HEK293 (cell line): ENCODE data around the gene TRIM5.
A peak's percentile ranks its signal among the peaks of the same experiment; 100 is the strongest.

Experiments used
- CTCF ChIA-PET: fragments of 350-600 bp; formaldehyde crosslinking; extraction: SDS; loops from one replicate; lab custom pipeline; 2021; ENCODE audit warnings: antibody characterized with exemption; lab: Yijun Ruan, JAX
- POLR2A ChIA-PET: fragments of 300-600 bp; formaldehyde crosslinking; extraction: SDS; loops from one replicate; lab custom pipeline; 2020; ENCODE audit warnings: antibody characterized with exemption, inconsistent platforms; lab: Yijun Ruan, JAX
- H3K27ac ChIP-seq: fragments of 200-500 bp; sonication (Bioruptor generic); 2 replicates; pipeline ENCODE4 v1.5.1; 2014; ENCODE audit warnings: low read depth, low read length, control low read depth, inconsistent platforms; ENCODE audit errors: extremely low read depth
- H3K36me3 ChIP-seq, 2 experiments: fragments of 200-500 bp in 1 of 2; sonication (Bioruptor generic) in 1 of 2; 1 replicate in 1 of 2; 2 replicates in 1 of 2; pipeline ENCODE4 v1.5.1; 2014 to 2017; ENCODE audit warnings: inconsistent platforms in 2 of 2, low read length in 2 of 2; ENCODE audit not compliant: control insufficient read depth in 2 of 2, insufficient read depth in 1 of 2
- H3K4me1 ChIP-seq: fragments of 200-500 bp; sonication (Bioruptor generic); 2 replicates; pipeline ENCODE4 v1.5.1; 2014; ENCODE audit warnings: mild to moderate bottlenecking, low read length, inconsistent platforms; ENCODE audit not compliant: control insufficient read depth, insufficient read depth
- H3K4me3 ChIP-seq: 2 replicates; pipeline ENCODE4 v1.5.1; 2011; ENCODE audit warnings: low read depth, mild to moderate bottlenecking, control low read depth, low read length, moderate library complexity
- H3K9me3 ChIP-seq: fragments of 200-500 bp; sonication (Bioruptor generic); 2 replicates; pipeline ENCODE4 v1.5.1; 2014; ENCODE audit warnings: low read depth, low read length, inconsistent platforms; ENCODE audit not compliant: control insufficient read depth, insufficient read depth
- PRDM6 ChIP-seq: fragments of 450-650 bp; formaldehyde crosslinking; IDR thresholded peaks from 2 replicates; pipeline ENCODE4 v1.5.1; 2017; ENCODE audit warnings: missing biosample characterization, missing genetic modification characterization
- TCF7L2 ChIP-seq: IDR thresholded peaks from 2 replicates; pipeline ENCODE4 v1.6.1; 2011; ENCODE audit warnings: low read depth, mild to moderate bottlenecking, inconsistent platforms, low read length, moderate library complexity, borderline replicate concordance
- TRIM28 ChIP-seq: IDR thresholded peaks from 2 replicates; pipeline ENCODE4 v1.6.1; 2011; ENCODE audit warnings: low read length, control low read depth, borderline replicate concordance
- TSHZ1 ChIP-seq: fragments of 450-650 bp; formaldehyde crosslinking; IDR thresholded peaks from 2 replicates; pipeline ENCODE4 v1.5.1; 2016; ENCODE audit warnings: missing biosample characterization, missing genetic modification characterization, borderline replicate concordance
- WT1 ChIP-seq: fragments of 450-650 bp; formaldehyde crosslinking; IDR thresholded peaks from 2 replicates; pipeline ENCODE4 v1.5.1; 2016; ENCODE audit warnings: missing biosample characterization, missing genetic modification characterization
- YY1 ChIP-seq: fragments of 450-650 bp; formaldehyde crosslinking; IDR thresholded peaks from 2 replicates; pipeline ENCODE4 v1.5.1; 2018; ENCODE audit warnings: missing biosample characterization, missing genetic modification characterization
- ZBTB26 ChIP-seq: fragments of 450-650 bp; formaldehyde crosslinking; optimal IDR thresholded peaks from 2 replicates; pipeline ENCODE3; 2016; ENCODE audit warnings: missing biosample characterization, mild to moderate bottlenecking, missing genetic modification characterization
- ZBTB44 ChIP-seq: fragments of 450-650 bp; IDR thresholded peaks from 2 replicates; pipeline ENCODE4 v1.5.1; 2018; ENCODE audit warnings: missing biosample characterization, mild to moderate bottlenecking, missing genetic modification characterization
- ZFP37 ChIP-seq: fragments of 450-650 bp; formaldehyde crosslinking; IDR thresholded peaks from 2 replicates; pipeline ENCODE4 v1.5.1; 2016; ENCODE audit warnings: missing biosample characterization, missing genetic modification characterization
- ZNF133 ChIP-seq: fragments of 450-650 bp; formaldehyde crosslinking; IDR thresholded peaks from 2 replicates; pipeline ENCODE4 v1.5.1; 2016; ENCODE audit warnings: missing biosample characterization, missing genetic modification characterization
- ZNF174 ChIP-seq: fragments of 450-650 bp; formaldehyde crosslinking; IDR thresholded peaks from 2 replicates; pipeline ENCODE4 v1.5.0; 2017; ENCODE audit warnings: missing biosample characterization, mild to moderate bottlenecking, missing genetic modification characterization
- ZNF221 ChIP-seq: fragments of 450-650 bp; formaldehyde crosslinking; IDR thresholded peaks from 2 replicates; pipeline ENCODE4 v1.5.1; 2017; ENCODE audit warnings: missing biosample characterization, missing genetic modification characterization, borderline replicate concordance
- ZNF394 ChIP-seq: fragments of 450-650 bp; formaldehyde crosslinking; IDR thresholded peaks from 2 replicates; pipeline ENCODE4 v1.5.1; 2016; ENCODE audit warnings: missing biosample characterization, missing genetic modification characterization, mild to moderate bottlenecking, moderate library complexity, borderline replicate concordance
- ZNF423 ChIP-seq: fragments of 450-650 bp; formaldehyde crosslinking; IDR thresholded peaks from 2 replicates; pipeline ENCODE4 v1.5.1; 2016; ENCODE audit warnings: missing biosample characterization, missing genetic modification characterization
- ZNF426 ChIP-seq: fragments of 450-650 bp; formaldehyde crosslinking; IDR thresholded peaks from 2 replicates; pipeline ENCODE4 v1.5.1; 2017; ENCODE audit warnings: missing biosample characterization, missing genetic modification characterization, mild to moderate bottlenecking, inconsistent platforms, moderate library complexity
- ZNF433 ChIP-seq: fragments of 450-650 bp; formaldehyde crosslinking; IDR thresholded peaks from 2 replicates; pipeline ENCODE4 v1.5.1; 2016; ENCODE audit warnings: missing biosample characterization, missing genetic modification characterization, low read depth
- ZNF555 ChIP-seq: fragments of 450-650 bp; formaldehyde crosslinking; conservative IDR thresholded peaks from 2 replicates; pipeline ENCODE4 v1.5.1; 2017; ENCODE audit warnings: missing biosample characterization, mild to moderate bottlenecking, missing genetic modification characterization, inconsistent platforms
- ZNF645 ChIP-seq: fragments of 450-650 bp; formaldehyde crosslinking; IDR thresholded peaks from 2 replicates; pipeline ENCODE4; 2016; ENCODE audit warnings: missing biosample characterization, missing genetic modification characterization
- ZNF707 ChIP-seq: fragments of 450-650 bp; formaldehyde crosslinking; IDR thresholded peaks from 2 replicates; pipeline ENCODE4 v1.5.1; 2016; ENCODE audit warnings: missing biosample characterization, missing genetic modification characterization
- ZNF837 ChIP-seq: fragments of 450-650 bp; formaldehyde crosslinking; IDR thresholded peaks from 2 replicates; pipeline ENCODE4 v1.5.1; 2016; ENCODE audit warnings: missing biosample characterization, missing genetic modification characterization
- ZSCAN30 ChIP-seq: fragments of 450-650 bp; IDR thresholded peaks from 2 replicates; pipeline ENCODE4 v1.5.1; 2018; ENCODE audit warnings: missing biosample characterization, mild to moderate bottlenecking, missing genetic modification characterization, moderate library complexity

Gene TRIM5

GRCh38 chr11:5674391-5674790 lies 10.5 kb downstream of the TRIM5 start (continued):
- TF ChIP-seq TSHZ1 (tag by site-specific recombination): no peak
- TF ChIP-seq ZNF555 (tag by site-specific recombination): no peak
- TF ChIP-seq TRIM28: no peak
- TF ChIP-seq ZNF221: no peak
- TF ChIP-seq ZBTB26 (tag by site-specific recombination): no peak
- TF ChIP-seq, all 188 proteins: peak for 0

GRCh38 chr11:5671831-5672230 lies 13.0 kb downstream of the TRIM5 start:
- H3K36me3 ChIP-seq: peaks cover 0 to 20% of the 10 kb centered on the region in 2 experiments; a peak in 1 of 3 replicates
- no peak overlapping the region for H3K4me3 ChIP-seq
- no peak for TF ChIP-seq ZNF645 (tag by site-specific recombination)
- TF ChIP-seq ZNF707 (tag by site-specific recombination): no peak
- no peak for TF ChIP-seq ZNF837 (tag by site-specific recombination)
- no peak for TF ChIP-seq ZNF423 (tag by site-specific recombination)
- H3K27ac ChIP-seq: no peak overlapping the region
- H3K9me3 ChIP-seq: no peaks in the 10 kb centered on the region
- no peaks in the 10 kb centered on the region for H3K4me1 ChIP-seq
- CTCF ChIA-PET: interaction anchor here (0.5 to 0.7 kb wide), 3 partner anchors 13 to 746 kb away, joined by 3 to 7 read pairs (median 3); partner anchors contain the start of genes TRIM22 and TRIM5
- POLR2A ChIA-PET: no interaction called here

- TF ChIP-seq ZNF174: no peak
- TF ChIP-seq ZBTB44 (tag by site-specific recombination): no peak
- no peak for TF ChIP-seq WT1
- 0 out of 2 replicates have a peak, but pooled peaks have one; percentile 37 for TF ChIP-seq TRIM28
- no peak for TF ChIP-seq ZNF426 (tag by site-specific recombination)
- TF ChIP-seq ZNF394: no peak
- TF ChIP-seq ZFP37: no peak
- peak; percentile 88 for TF ChIP-seq TCF7L2
- no peak for TF ChIP-seq ZNF133 (tag by site-specific recombination)
- TF ChIP-seq ZNF433 (tag by site-specific recombination): no peak
- TF ChIP-seq PRDM6 (tag by site-specific recombination): 0 out of 2 replicates have a peak, but pooled peaks have one; percentile 25
- no peak for TF ChIP-seq YY1 (tag by site-specific recombination)
- TF ChIP-seq ZSCAN30 (tag by site-specific recombination): no peak
- Histone ChIP-seq H3K9me3 (no peaks in the 10 kb centered on the region), H3K4me1 (no peaks in the 10 kb centered on the region), H3K27ac (no peak overlapping the region), H3K4me3 (no peak overlapping the region), H3K36me3 (peaks cover 0 to 35% of the 10 kb centered on the region in 2 experiments; a peak in 1 of 3 replicates)
- ChIA-PET POLR2A (no interaction called here), CTCF (no interaction called here)
Observed at GRCh38 chr11:5666402-5666793, 18.5 kb downstream of the TRIM5 start.
